Activated CD8-positive, alpha-beta memory T cell treated with anti-CD3 and anti-CD28 coated beads, Interleukin-2, amount 10 ng/mL, durations not matched to agents 7 days and 5 days (primary cell): ENCODE measurements around the gene ADAT2. TPM values are rescaled to one million over a fixed set of nuclear protein-coding genes. Genes with fewer than 3 reads are reported as not detected.
"Not testable (repeated sequence)": the region's sequence is repeated elsewhere in the genome, so short reads cannot be mapped to it uniquely, and the experiment has no call there.

ENCODE experiments used
- ATAC-seq: fragments of 150-1000 bp; cut with Tn5 transposase; one replicate; pipeline ENCODE4 v1.10.0; 2021; ENCODE audit warnings: moderate library complexity
- CTCF ChIA-PET: fragments of 350-600 bp; sonication (Branson Sonifier 250); formaldehyde crosslinking; loops from one replicate; lab custom pipeline; 2021; ENCODE audit warnings: antibody characterized with exemption; lab: Charles Lee
- DNase-seq: peaks from one replicate; pipeline ENCODE4 v3.0.0-alpha.2; 2020
- H3K27ac Mint-ChIP-seq: one replicate; pipeline ENCODE4 v1.8.0; 2021; ENCODE audit warnings: mild to moderate bottlenecking, mixed read lengths
- H3K27me3 Mint-ChIP-seq: one replicate; pipeline ENCODE4 v1.8.0; 2021; ENCODE audit warnings: mixed read lengths
- H3K36me3 Mint-ChIP-seq: one replicate; pipeline ENCODE4 v1.8.0; 2021; ENCODE audit warnings: mild to moderate bottlenecking, mixed read lengths
- H3K4me1 Mint-ChIP-seq: one replicate; pipeline ENCODE4 v1.8.0; 2021; ENCODE audit warnings: mixed read lengths
- H3K4me3 Mint-ChIP-seq: one replicate; pipeline ENCODE4 v1.8.0; 2021; ENCODE audit warnings: mild to moderate bottlenecking, moderate library complexity, mixed read lengths
- H3K9me3 Mint-ChIP-seq: one replicate; pipeline ENCODE4 v1.8.0; 2022; ENCODE audit warnings: low read depth, mixed read lengths
- total RNA-seq, 2 experiments: library from RNA; stranded (reverse); gene quantifications; one replicate each; pipeline ENCODE4 v1.2.3, GENCODE V29; 2021

The ADAT2 gene
- total RNA-seq: 10 to 100 TPM; 22.1 to 24.3 TPM

- ATAC-seq: peak; percentile 98
- H3K36me3 Mint-ChIP-seq: peaks cover 14% of the 10 kb centered on the region
- H3K27ac Mint-ChIP-seq: peak within 1 kb of the TSS; percentile 99
- peak within 1 kb of the TSS; percentile 93 for H3K4me3 Mint-ChIP-seq
- peak; percentile 97 for DNase-seq
- H3K4me1 Mint-ChIP-seq: peaks cover 37% of the 10 kb centered on the region
- H3K27me3 Mint-ChIP-seq: no peaks in the 10 kb centered on the region
- no peaks in the 10 kb centered on the region for H3K9me3 Mint-ChIP-seq
- CTCF ChIA-PET: interaction anchor here (0.8 to 1.1 kb wide), 3 partner anchors 9 to 490 kb away, joined by 3 to 5 read pairs (median 3); no protein-coding TSS in a partner anchor
These were observed at the start of gene ADAT2, which contains the start of gene PEX3 for GRCh38 chr6:143450453-143451371. Gene ADAT2, minus strand, starts transcription at chr6:143450695. Its CDS starts 37 bp downstream, at chr6:143450658. Gene PEX3, plus strand, starts transcription at chr6:143450805. Its CDS starts 238 bp downstream, at chr6:143451043.

DNA sequence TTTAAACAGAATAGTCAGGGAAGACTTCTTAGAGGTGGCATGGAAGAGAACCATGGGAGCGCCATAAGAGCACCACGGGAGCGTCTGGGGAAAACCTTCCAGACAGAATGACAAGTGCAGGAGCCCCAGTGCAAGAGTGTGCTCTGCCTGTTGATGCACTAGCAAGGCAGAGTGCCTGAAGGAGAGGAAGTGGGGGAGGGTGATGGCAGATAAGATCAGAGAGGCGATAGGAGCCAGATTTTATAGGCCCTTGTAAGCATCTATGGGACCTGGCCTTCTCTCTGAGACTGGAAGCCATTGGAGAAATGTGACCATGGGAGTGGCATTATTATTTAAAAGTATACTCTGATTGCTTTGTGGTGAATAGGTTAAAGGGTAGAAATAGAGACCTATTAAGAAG is 47.9 kb upstream of the ADAT2 start:
- no peak for ATAC-seq

GRCh38 chr6:143496974-143497373 is 46.5 kb upstream of the ADAT2 start:
- Mint-ChIP-seq H3K4me1 (peaks cover 12% of the 10 kb centered on the region), H3K36me3 (peaks cover 31% of the 10 kb centered on the region), H3K27me3 (no peaks in the 10 kb centered on the region), H3K9me3 (no peaks in the 10 kb centered on the region), H3K4me3 (no peak overlapping the region), H3K27ac (no peak overlapping the region)
- DNase-seq: no peak
- ATAC-seq: no peak
- CTCF ChIA-PET: interaction anchor here (0.7 kb wide), 1 partner anchor 10 kb away, joined by 3 read pairs; no protein-coding TSS in a partner anchor

More for the DNA sequence above, 47.9 kb upstream of the ADAT2 start:
- CTCF ChIA-PET: interaction anchor here (1.1 kb wide), 1 partner anchor 14 kb away, joined by 3 read pairs; no protein-coding TSS in a partner anchor
- no peak for DNase-seq
- H3K9me3 Mint-ChIP-seq: no peaks in the 10 kb centered on the region
- H3K36me3 Mint-ChIP-seq: peaks cover 31% of the 10 kb centered on the region
- no peak overlapping the region for H3K4me3 Mint-ChIP-seq
- H3K4me1 Mint-ChIP-seq: peaks cover 12% of the 10 kb centered on the region
- H3K27ac Mint-ChIP-seq: no peak overlapping the region
- no peaks in the 10 kb centered on the region for H3K27me3 Mint-ChIP-seq

GRCh38 chr6:143490775-143491174 is 40.3 kb upstream of the ADAT2 start:
- H3K9me3 Mint-ChIP-seq: no peaks in the 10 kb centered on the region
- H3K36me3 Mint-ChIP-seq: peaks cover 4% of the 10 kb centered on the region
- ATAC-seq (no peak), DNase-seq (no peak)
- H3K27me3 Mint-ChIP-seq: no peaks in the 10 kb centered on the region
- H3K4me1 Mint-ChIP-seq: no peaks in the 10 kb centered on the region
- H3K4me3 Mint-ChIP-seq: no peak overlapping the region
- H3K27ac Mint-ChIP-seq: no peak overlapping the region
- CTCF ChIA-PET: no interaction called here

DNA sequence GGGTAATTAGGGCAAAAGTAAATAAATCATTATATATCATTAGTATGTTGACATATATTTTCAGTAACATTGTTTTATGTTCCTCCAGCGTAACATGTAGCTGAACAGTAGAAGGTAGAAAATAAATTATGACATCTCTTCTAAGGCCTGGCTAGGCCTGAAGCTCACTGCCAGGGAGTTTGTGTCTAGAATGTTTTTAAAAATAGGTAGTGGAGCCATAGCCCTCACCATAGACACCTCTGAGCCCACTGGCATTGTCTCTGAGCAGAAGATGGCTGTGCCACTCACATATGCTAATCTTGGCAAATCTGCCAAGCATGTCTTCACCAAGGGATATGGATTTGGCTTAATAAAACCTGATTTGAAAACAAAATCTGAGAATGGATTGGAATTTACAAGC is 39.7 kb upstream of the ADAT2 start:
- Mint-ChIP-seq H3K4me3 (no peak overlapping the region), H3K27ac (no peak overlapping the region), H3K27me3 (no peaks in the 10 kb centered on the region), H3K36me3 (peaks cover 2% of the 10 kb centered on the region), H3K9me3 (no peaks in the 10 kb centered on the region), H3K4me1 (no peaks in the 10 kb centered on the region)
- ATAC-seq (no peak), DNase-seq (no peak)
- CTCF ChIA-PET: no interaction called here

DNA sequence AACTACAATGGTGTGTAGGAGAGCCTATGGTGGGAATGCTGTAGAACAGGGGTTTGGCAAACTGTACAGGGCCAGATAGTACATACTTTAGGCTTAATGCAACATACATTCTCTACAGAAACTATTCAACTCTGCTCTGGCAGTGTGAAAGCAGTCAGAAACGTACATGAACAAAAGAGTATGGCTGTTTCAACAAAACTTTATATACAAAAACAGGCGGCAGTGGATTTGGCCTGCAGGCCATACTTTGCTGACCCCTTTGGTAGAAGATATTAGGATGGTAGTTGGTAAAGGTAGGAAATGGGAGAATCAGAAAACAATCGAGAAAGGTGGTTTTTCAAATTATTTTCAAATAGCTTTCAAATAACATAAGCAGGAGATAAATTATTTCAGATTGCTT is 36.3 kb upstream of the ADAT2 start:
- no peaks in the 10 kb centered on the region for H3K4me1 Mint-ChIP-seq
- H3K9me3 Mint-ChIP-seq: no peaks in the 10 kb centered on the region
- no peak for DNase-seq
- CTCF ChIA-PET: no interaction called here
- H3K27me3 Mint-ChIP-seq: no peaks in the 10 kb centered on the region
- H3K4me3 Mint-ChIP-seq: no peak overlapping the region
- H3K27ac Mint-ChIP-seq: no peak overlapping the region
- peaks cover 2% of the 10 kb centered on the region for H3K36me3 Mint-ChIP-seq
- no peak for ATAC-seq

GRCh38 chr6:143485967-143486366 is 35.5 kb upstream of the ADAT2 start:
- no peak for DNase-seq
- Mint-ChIP-seq H3K27me3 (no peaks in the 10 kb centered on the region), H3K9me3 (no peaks in the 10 kb centered on the region), H3K4me3 (no peak overlapping the region), H3K4me1 (no peaks in the 10 kb centered on the region), H3K36me3 (peaks cover 2% of the 10 kb centered on the region), H3K27ac (no peak overlapping the region)
- CTCF ChIA-PET: no interaction called here
- no peak for ATAC-seq

- Mint-ChIP-seq H3K4me1 (no peaks in the 10 kb centered on the region), H3K4me3 (no peak overlapping the region), H3K27me3 (no peaks in the 10 kb centered on the region), H3K9me3 (no peaks in the 10 kb centered on the region), H3K36me3 (peaks cover 8% of the 10 kb centered on the region), H3K27ac (no peak overlapping the region)
- CTCF ChIA-PET: interaction anchor here (1.3 kb wide), 1 partner anchor 31 kb away, joined by 4 read pairs; no protein-coding TSS in a partner anchor
- ATAC-seq: no peak
- DNase-seq: no peak
These were observed 32.1 kb upstream of the ADAT2 start for GRCh38 chr6:143482593-143482992.

GRCh38 chr6:143478479-143479062 is 28.1 kb upstream of the ADAT2 start:
- H3K4me3 Mint-ChIP-seq: no peak overlapping the region
- peaks cover 31% of the 10 kb centered on the region for H3K36me3 Mint-ChIP-seq
- ATAC-seq: no peak
- CTCF ChIA-PET: interaction anchor here (0.6 kb wide), 1 partner anchor 427 kb away, joined by 3 read pairs; no protein-coding TSS in a partner anchor
- H3K9me3 Mint-ChIP-seq: no peaks in the 10 kb centered on the region
- no peak for DNase-seq
- H3K27me3 Mint-ChIP-seq: no peaks in the 10 kb centered on the region
- H3K27ac Mint-ChIP-seq: no peak overlapping the region
- no peaks in the 10 kb centered on the region for H3K4me1 Mint-ChIP-seq

GRCh38 chr6:143476545-143476944 is 26.1 kb upstream of the ADAT2 start:
- Mint-ChIP-seq H3K27ac (no peak overlapping the region), H3K4me3 (no peak overlapping the region), H3K36me3 (peaks cover 40% of the 10 kb centered on the region), H3K9me3 (no peaks in the 10 kb centered on the region), H3K4me1 (no peaks in the 10 kb centered on the region), H3K27me3 (no peaks in the 10 kb centered on the region)
- no peak for DNase-seq
- ATAC-seq: no peak
- CTCF ChIA-PET: no interaction called here

GRCh38 chr6:143471822-143472221 is 21.3 kb upstream of the ADAT2 start:
- no peaks in the 10 kb centered on the region for H3K27me3 Mint-ChIP-seq

GRCh38 chr6:143468823-143469222 is 18.3 kb upstream of the ADAT2 start:
- DNase-seq, CTCF ChIA-PET, H3K4me3 Mint-ChIP-seq, H3K27me3 Mint-ChIP-seq, H3K4me1 Mint-ChIP-seq, ATAC-seq, H3K27ac Mint-ChIP-seq, H3K9me3 Mint-ChIP-seq: not testable (repeated sequence)
- H3K36me3 Mint-ChIP-seq: peaks cover 27% of the 10 kb centered on the region

More at GRCh38 chr6:143471822-143472221, 21.3 kb upstream of the ADAT2 start:
- no peaks in the 10 kb centered on the region for H3K9me3 Mint-ChIP-seq
- H3K4me3 Mint-ChIP-seq: no peak overlapping the region
- H3K4me1 Mint-ChIP-seq: no peaks in the 10 kb centered on the region
- peaks cover 45% of the 10 kb centered on the region for H3K36me3 Mint-ChIP-seq
- H3K27ac Mint-ChIP-seq: no peak overlapping the region
- no peak for ATAC-seq
- DNase-seq: no peak
- CTCF ChIA-PET: no interaction called here

- Mint-ChIP-seq H3K4me3 (no peak overlapping the region), H3K36me3 (peaks cover 25% of the 10 kb centered on the region), H3K9me3 (no peaks in the 10 kb centered on the region), H3K27me3 (no peaks in the 10 kb centered on the region), H3K4me1 (no peaks in the 10 kb centered on the region), H3K27ac (no peak overlapping the region)
- ATAC-seq (no peak), DNase-seq (no peak)
- CTCF ChIA-PET: no interaction called here
These were observed 17.5 kb upstream of the ADAT2 start for GRCh38 chr6:143468026-143468425.
